ENCODE results near the gene ZNG1B.
"Not testable (repeated sequence)": the region's sequence is repeated elsewhere in the genome, so short reads cannot be mapped to it uniquely, and the experiment has no call there.

DNA sequence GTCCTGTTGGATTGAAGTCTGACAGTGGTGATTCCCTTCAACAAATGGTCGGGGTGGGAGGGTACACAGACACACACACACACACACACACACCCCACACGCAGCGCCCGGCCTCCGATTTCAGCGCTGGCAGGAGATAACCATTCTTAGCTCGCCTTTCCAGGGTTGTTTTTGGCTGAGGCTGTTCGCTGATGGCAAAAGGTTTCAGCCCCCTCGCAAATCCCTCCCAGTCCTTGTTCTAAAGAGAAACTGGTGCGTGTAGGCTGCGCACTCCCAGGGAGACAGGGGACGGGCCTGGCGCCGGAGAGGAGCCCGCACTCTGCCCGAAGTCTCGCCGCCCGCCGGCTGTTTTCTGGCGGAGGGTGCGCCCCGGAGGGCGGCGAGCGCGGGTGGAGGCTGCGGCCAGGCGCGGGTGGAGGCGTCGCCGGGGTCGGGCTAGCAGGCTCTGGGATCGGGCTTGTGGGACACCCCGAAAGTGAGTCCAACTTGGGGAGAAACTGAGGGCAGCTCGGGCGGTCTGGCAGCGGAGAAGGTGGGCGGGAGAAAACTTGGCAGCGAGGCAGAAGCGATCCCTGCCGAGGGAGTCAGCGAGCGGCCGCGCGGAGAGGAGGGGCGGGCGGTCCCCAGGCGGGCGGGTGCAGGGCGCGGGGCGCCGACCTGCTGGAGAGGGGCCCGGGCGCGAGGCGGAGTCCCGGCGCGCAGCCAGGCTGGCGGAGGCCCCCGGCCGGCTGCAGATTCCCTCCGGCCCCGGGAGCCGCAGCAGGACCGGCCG is 103.9 kb downstream of the ZNG1B start:
- not testable (repeated sequence) for TF ChIP-seq CTCF (IDR thresholded peaks at IDR 0.05); POLR2A (IDR thresholded peaks at IDR 0.05; ENCODE audit: low read depth)
- peak; percentile 15 to 82 for TF ChIP-seq POLR2AphosphoS5 (IDR thresholded peaks at IDR 0.05)

All from esophagus muscularis mucosa (tissue), 3 donors.